ENCODE results near the gene CSE1L.
"Not testable (repeated sequence)": the region's sequence is repeated elsewhere in the genome, so short reads cannot be mapped to it uniquely, and the experiment has no call there.

The CSE1L gene

DNA sequence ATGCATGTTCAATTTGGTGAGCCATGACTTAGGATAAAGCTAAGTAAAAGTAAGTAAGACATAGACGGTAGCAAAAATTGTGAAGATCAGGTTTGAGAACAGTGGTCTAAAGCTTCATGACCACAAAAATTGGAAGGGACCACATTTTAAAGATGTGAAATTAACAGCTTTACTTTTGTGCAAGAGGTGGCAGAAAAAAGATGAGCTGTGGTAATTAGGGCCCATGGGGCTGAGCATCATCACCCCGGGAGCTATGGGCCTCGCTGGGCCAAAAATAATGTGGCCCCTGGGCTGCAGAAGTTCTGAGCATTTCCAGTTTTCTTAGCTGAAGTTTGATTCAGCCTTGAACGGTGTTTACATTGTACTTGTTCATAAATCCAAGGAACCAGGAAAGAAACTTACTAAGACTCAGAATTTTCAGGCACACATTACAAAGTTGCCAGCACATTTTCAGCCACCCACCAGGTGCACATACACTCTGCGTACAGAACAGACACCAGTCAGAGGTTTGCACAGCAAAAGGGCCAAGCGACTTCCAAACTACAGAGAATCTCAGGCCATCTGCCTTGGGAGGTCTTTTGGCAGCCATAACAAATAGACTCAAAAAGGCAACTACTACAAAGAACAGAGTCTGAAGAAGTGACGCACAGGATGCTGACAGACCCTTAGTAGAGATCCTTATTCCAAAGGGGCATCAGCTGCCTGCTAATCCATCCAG, 57.7 kb downstream of the CSE1L start:
- Histone ChIP-seq H4K8ac (ENCODE audit: low read length) (no peak overlapping the region), H3K27me3 (ENCODE audit: control insufficient read depth in 1 of 2, insufficient read depth in 1 of 2, low read length in 2 of 2) (no peaks in the 10 kb centered on the region), H3K18ac (ENCODE audit: low read depth in 1 of 2, low read length in 2 of 2) (no peak overlapping the region), H3K9ac (ENCODE audit: low read length) (no peak overlapping the region), H2BK12ac (ENCODE audit: low read length in 2 of 2) (no peak overlapping the region), H2BK120ac (ENCODE audit: low read depth, low read length) (no peak overlapping the region), H3K14ac (ENCODE audit: low read length in 2 of 2) (no peak overlapping the region), H2BK15ac (ENCODE audit: low read depth, poor library complexity, severe bottlenecking) (no peak overlapping the region), H3K4me2 (ENCODE audit: low read length, poor library complexity, severe bottlenecking) (no peak overlapping the region), H4K91ac (ENCODE audit: low read length) (no peak overlapping the region), H3K4me3 (ENCODE audit: insufficient read depth in 1 of 2, low read depth in 1 of 2, low read length in 2 of 2) (no peak overlapping the region), H3K4ac (ENCODE audit: low read depth in 1 of 2, low read length in 2 of 2) (no peak overlapping the region), H3K27ac (ENCODE audit: low read length, poor library complexity, severe bottlenecking) (no peak overlapping the region), H2AFZ (ENCODE audit: low read depth, low read length) (no peak overlapping the region), H3K36me3 (ENCODE audit: control insufficient read depth in 1 of 2, insufficient read depth in 2 of 2, low read depth in 1 of 2, low read length in 2 of 2) (peaks cover 39 to 73% of the 10 kb centered on the region in 2 experiments), H2BK5ac (ENCODE audit: low read depth, low read length, poor library complexity, severe bottlenecking) (no peak overlapping the region), H3K4me1 (ENCODE audit: control insufficient read depth, insufficient read depth, low read depth, low read length) (peaks cover 1% of the 10 kb centered on the region), H3K79me1 (replicated peaks; ENCODE audit: low read length, poor library complexity, severe bottlenecking) (peaks cover 13% of the 10 kb centered on the region), H3K9me3 (ENCODE audit: control insufficient read depth, low read length) (no peaks in the 10 kb centered on the region), H2AK5ac (ENCODE audit: low read length, severe bottlenecking) (no peak overlapping the region), H3K23ac (ENCODE audit: low read length in 2 of 2) (no peak overlapping the region)
- no peak for DNase-seq
- 97% methylated on average over 7 of the region's 7 CpGs for WGBS

DNA sequence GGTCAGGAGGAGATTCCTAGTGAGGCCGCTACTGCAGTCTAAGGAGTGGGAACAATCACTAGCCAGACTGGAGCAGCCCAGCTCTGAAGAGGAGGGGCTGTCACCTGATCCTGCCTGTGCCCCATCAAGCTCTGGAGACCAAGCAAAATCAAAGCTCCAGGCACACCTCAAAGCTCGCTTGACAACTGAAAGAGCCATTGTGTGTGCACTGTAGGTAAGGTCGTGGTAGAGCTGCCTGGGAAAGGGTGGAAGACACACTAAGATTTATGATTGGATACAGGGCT, 58.2 kb downstream of the CSE1L start:
- no peak overlapping the region for H4K91ac ChIP-seq (ENCODE audit: low read length)
- no peak overlapping the region for H3K18ac ChIP-seq (ENCODE audit: low read depth in 1 of 2, low read length in 2 of 2)
- H3K9ac ChIP-seq (ENCODE audit: low read length), result no peak overlapping the region
- H3K14ac ChIP-seq (ENCODE audit: low read length in 2 of 2), result no peak overlapping the region
- no peaks in the 10 kb centered on the region for H3K27me3 ChIP-seq (ENCODE audit: control insufficient read depth in 1 of 2, insufficient read depth in 1 of 2, low read length in 2 of 2)
- H2BK15ac ChIP-seq (ENCODE audit: low read depth, poor library complexity, severe bottlenecking), result no peak overlapping the region
- peaks cover 13% of the 10 kb centered on the region for H3K79me1 ChIP-seq (replicated peaks; ENCODE audit: low read length, poor library complexity, severe bottlenecking)
- H3K36me3 ChIP-seq (ENCODE audit: control insufficient read depth in 1 of 2, insufficient read depth in 2 of 2, low read depth in 1 of 2, low read length in 2 of 2), result peaks cover 35 to 68% of the 10 kb centered on the region in 2 experiments
- H2BK120ac ChIP-seq (ENCODE audit: low read depth, low read length), result no peak overlapping the region
- no peak overlapping the region for H4K8ac ChIP-seq (ENCODE audit: low read length)
- H3K4me1 ChIP-seq (ENCODE audit: control insufficient read depth, insufficient read depth, low read depth, low read length), result peaks cover 1% of the 10 kb centered on the region
- no peak overlapping the region for H2BK5ac ChIP-seq (ENCODE audit: low read depth, low read length, poor library complexity, severe bottlenecking)
- DNase-seq, result no peak
- H2AK5ac ChIP-seq (ENCODE audit: low read length, severe bottlenecking), result no peak overlapping the region
- H2BK12ac ChIP-seq (ENCODE audit: low read length in 2 of 2), result no peak overlapping the region
- H3K9me3 ChIP-seq (ENCODE audit: control insufficient read depth, low read length), result no peaks in the 10 kb centered on the region
- H3K27ac ChIP-seq (ENCODE audit: low read length, poor library complexity, severe bottlenecking), result no peak overlapping the region
- WGBS, result 91% methylated on average over 1 of the region's 3 CpGs
- no peak overlapping the region for H3K4me3 ChIP-seq (ENCODE audit: insufficient read depth in 1 of 2, low read depth in 1 of 2, low read length in 2 of 2)
- no peak overlapping the region for H3K4ac ChIP-seq (ENCODE audit: low read depth in 1 of 2, low read length in 2 of 2)
- no peak overlapping the region for H3K4me2 ChIP-seq (ENCODE audit: low read length, poor library complexity, severe bottlenecking)
- no peak overlapping the region for H2AFZ ChIP-seq (ENCODE audit: low read depth, low read length)
- no peak overlapping the region for H3K23ac ChIP-seq (ENCODE audit: low read length in 2 of 2)

DNA sequence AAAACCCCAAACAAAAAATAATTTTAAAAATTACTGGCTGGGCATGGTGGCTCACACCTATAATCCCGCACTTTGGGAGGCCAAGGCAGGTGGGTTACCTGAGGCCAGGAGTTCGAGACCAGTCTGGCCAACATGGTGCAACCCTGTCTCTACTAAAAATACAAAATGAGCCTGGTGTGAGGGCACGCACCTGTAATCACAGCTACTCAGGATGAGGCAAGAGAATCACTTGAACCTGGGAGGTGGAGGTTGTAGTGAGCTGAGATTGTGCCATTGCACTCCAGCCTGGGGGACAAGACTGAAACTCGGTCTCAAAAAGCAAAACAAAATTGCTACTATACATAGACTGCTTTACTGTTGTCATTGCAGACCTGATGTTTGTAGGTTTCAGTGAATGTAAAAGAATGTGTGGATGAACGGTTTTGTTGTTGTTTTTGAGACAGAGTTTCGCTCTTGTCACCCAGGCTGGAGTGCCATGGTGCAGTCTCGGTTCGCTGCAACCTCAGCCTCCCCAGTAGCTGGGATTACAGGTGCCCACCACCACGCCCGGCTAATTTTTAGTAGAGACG, 59.0 kb downstream of the CSE1L start:
- over 99% methylated on average over 10 of the region's 11 CpGs for WGBS
- DNase-seq; H3K4me3 ChIP-seq (ENCODE audit: insufficient read depth in 1 of 2, low read depth in 1 of 2, low read length in 2 of 2): not testable (repeated sequence)

GRCh38 chr20:49106328-49106727, 60.2 kb downstream of the CSE1L start:
- Histone ChIP-seq H3K79me1 (replicated peaks; ENCODE audit: low read length, poor library complexity, severe bottlenecking) (peaks cover 14% of the 10 kb centered on the region), H3K27me3 (ENCODE audit: control insufficient read depth in 1 of 2, insufficient read depth in 1 of 2, low read length in 2 of 2) (no peaks in the 10 kb centered on the region), H3K18ac (ENCODE audit: low read depth in 1 of 2, low read length in 2 of 2) (no peak overlapping the region), H2BK15ac (ENCODE audit: low read depth, poor library complexity, severe bottlenecking) (no peak overlapping the region), H3K4me1 (ENCODE audit: control insufficient read depth, insufficient read depth, low read depth, low read length) (peaks cover 1% of the 10 kb centered on the region), H3K27ac (ENCODE audit: low read length, poor library complexity, severe bottlenecking) (no peak overlapping the region), H2AFZ (ENCODE audit: low read depth, low read length) (no peak overlapping the region), H3K9ac (ENCODE audit: low read length) (no peak overlapping the region), H2BK12ac (ENCODE audit: low read length in 2 of 2) (no peak overlapping the region), H2AK5ac (ENCODE audit: low read length, severe bottlenecking) (no peak overlapping the region), H4K91ac (ENCODE audit: low read length) (no peak overlapping the region), H3K36me3 (ENCODE audit: control insufficient read depth in 1 of 2, insufficient read depth in 2 of 2, low read depth in 1 of 2, low read length in 2 of 2) (peaks cover 37 to 67% of the 10 kb centered on the region in 2 experiments), H3K14ac (ENCODE audit: low read length in 2 of 2) (no peak overlapping the region), H4K8ac (ENCODE audit: low read length) (no peak overlapping the region), H2BK5ac (ENCODE audit: low read depth, low read length, poor library complexity, severe bottlenecking) (no peak overlapping the region), H3K23ac (ENCODE audit: low read length in 2 of 2) (no peak overlapping the region), H3K4me2 (ENCODE audit: low read length, poor library complexity, severe bottlenecking) (no peak overlapping the region), H3K4ac (ENCODE audit: low read depth in 1 of 2, low read length in 2 of 2) (no peak overlapping the region), H2BK120ac (ENCODE audit: low read depth, low read length) (no peak overlapping the region), H3K9me3 (ENCODE audit: control insufficient read depth, low read length) (no peaks in the 10 kb centered on the region), H3K4me3 (ENCODE audit: insufficient read depth in 1 of 2, low read depth in 1 of 2, low read length in 2 of 2) (no peak overlapping the region)
- DNase-seq, result no peak
- 95% methylated on average over 6 of the region's 6 CpGs for WGBS

More for the DNA sequence above, 59.0 kb downstream of the CSE1L start:
- not testable (repeated sequence) for H3K27ac ChIP-seq (ENCODE audit: low read length, poor library complexity, severe bottlenecking); H2AK5ac ChIP-seq (ENCODE audit: low read length, severe bottlenecking); H4K91ac ChIP-seq (ENCODE audit: low read length); H2BK5ac ChIP-seq (ENCODE audit: low read depth, low read length, poor library complexity, severe bottlenecking); H3K27me3 ChIP-seq (ENCODE audit: control insufficient read depth in 1 of 2, insufficient read depth in 1 of 2, low read length in 2 of 2); H3K4me1 ChIP-seq (ENCODE audit: control insufficient read depth, insufficient read depth, low read depth, low read length); H3K23ac ChIP-seq (ENCODE audit: low read length in 2 of 2); H2AFZ ChIP-seq (ENCODE audit: low read depth, low read length); H3K9ac ChIP-seq (ENCODE audit: low read length); H3K18ac ChIP-seq (ENCODE audit: low read depth in 1 of 2, low read length in 2 of 2); H3K9me3 ChIP-seq (ENCODE audit: control insufficient read depth, low read length); H4K8ac ChIP-seq (ENCODE audit: low read length); H2BK12ac ChIP-seq (ENCODE audit: low read length in 2 of 2); H3K4ac ChIP-seq (ENCODE audit: low read depth in 1 of 2, low read length in 2 of 2); H3K4me2 ChIP-seq (ENCODE audit: low read length, poor library complexity, severe bottlenecking); H2BK120ac ChIP-seq (ENCODE audit: low read depth, low read length); H3K14ac ChIP-seq (ENCODE audit: low read length in 2 of 2); H2BK15ac ChIP-seq (ENCODE audit: low read depth, poor library complexity, severe bottlenecking)
- Histone ChIP-seq H3K79me1 (replicated peaks; ENCODE audit: low read length, poor library complexity, severe bottlenecking) (peaks cover 13% of the 10 kb centered on the region), H3K36me3 (ENCODE audit: control insufficient read depth in 1 of 2, insufficient read depth in 2 of 2, low read depth in 1 of 2, low read length in 2 of 2) (peaks cover 33 to 66% of the 10 kb centered on the region in 2 experiments)
